DND-41 (cell line): ENCODE results near the gene P4HB.

ENCODE experiments used
- EZH2 ChIP-seq: IDR thresholded peaks from 3 replicates; pipeline ENCODE4 v1.6.1; 2012; ENCODE audit warnings: borderline replicate concordance, low read depth, mild to moderate bottlenecking, moderate library complexity, low read length, inconsistent platforms; ENCODE audit not compliant: severe bottlenecking
- TF ChIP-seq, protein P1 (sequence below): IDR thresholded peaks from 2 replicates; pipeline ENCODE4 v1.5.1; 2012; ENCODE audit warnings: borderline replicate concordance, low read length, moderate library complexity, mild to moderate bottlenecking; ENCODE audit not compliant: poor library complexity, severe bottlenecking; ENCODE audit errors: extremely low read depth

DNA sequence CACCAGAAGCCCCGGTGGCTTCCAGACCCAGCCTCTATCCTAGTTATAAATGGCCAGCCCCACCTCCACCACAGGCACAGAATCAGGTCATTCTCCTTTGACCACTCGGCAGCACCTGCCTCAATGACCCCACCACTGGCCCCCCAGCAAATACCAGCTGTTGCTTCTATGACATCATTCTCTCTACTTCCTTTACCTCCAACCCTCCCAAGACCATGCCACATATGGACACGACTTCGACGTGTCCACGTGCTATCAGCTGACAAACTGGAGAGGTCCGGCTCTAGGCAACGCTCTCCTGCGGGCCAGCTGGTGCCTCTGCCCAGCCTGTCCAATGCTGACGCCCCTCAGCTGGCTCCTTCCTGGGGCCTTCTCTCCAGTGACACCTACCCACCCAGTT, 25.1 kb upstream of the P4HB start:
- TF ChIP-seq, protein P1, sequence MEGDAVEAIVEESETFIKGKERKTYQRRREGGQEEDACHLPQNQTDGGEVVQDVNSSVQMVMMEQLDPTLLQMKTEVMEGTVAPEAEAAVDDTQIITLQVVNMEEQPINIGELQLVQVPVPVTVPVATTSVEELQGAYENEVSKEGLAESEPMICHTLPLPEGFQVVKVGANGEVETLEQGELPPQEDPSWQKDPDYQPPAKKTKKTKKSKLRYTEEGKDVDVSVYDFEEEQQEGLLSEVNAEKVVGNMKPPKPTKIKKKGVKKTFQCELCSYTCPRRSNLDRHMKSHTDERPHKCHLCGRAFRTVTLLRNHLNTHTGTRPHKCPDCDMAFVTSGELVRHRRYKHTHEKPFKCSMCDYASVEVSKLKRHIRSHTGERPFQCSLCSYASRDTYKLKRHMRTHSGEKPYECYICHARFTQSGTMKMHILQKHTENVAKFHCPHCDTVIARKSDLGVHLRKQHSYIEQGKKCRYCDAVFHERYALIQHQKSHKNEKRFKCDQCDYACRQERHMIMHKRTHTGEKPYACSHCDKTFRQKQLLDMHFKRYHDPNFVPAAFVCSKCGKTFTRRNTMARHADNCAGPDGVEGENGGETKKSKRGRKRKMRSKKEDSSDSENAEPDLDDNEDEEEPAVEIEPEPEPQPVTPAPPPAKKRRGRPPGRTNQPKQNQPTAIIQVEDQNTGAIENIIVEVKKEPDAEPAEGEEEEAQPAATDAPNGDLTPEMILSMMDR = no peak
- TF ChIP-seq EZH2 = no peak
